HG03135 (cell line): Measurements from ENCODE around the gene KLHL2.

ENCODE experiments used
- ATAC-seq: cut with Tn5 transposase; IDR thresholded peaks from one replicate; pipeline ENCODE4 v1.9.1; 2021; ENCODE audit warnings: mild to moderate bottlenecking, moderate library complexity; ENCODE audit not compliant: unreplicated experiment

Gene KLHL2

DNA sequence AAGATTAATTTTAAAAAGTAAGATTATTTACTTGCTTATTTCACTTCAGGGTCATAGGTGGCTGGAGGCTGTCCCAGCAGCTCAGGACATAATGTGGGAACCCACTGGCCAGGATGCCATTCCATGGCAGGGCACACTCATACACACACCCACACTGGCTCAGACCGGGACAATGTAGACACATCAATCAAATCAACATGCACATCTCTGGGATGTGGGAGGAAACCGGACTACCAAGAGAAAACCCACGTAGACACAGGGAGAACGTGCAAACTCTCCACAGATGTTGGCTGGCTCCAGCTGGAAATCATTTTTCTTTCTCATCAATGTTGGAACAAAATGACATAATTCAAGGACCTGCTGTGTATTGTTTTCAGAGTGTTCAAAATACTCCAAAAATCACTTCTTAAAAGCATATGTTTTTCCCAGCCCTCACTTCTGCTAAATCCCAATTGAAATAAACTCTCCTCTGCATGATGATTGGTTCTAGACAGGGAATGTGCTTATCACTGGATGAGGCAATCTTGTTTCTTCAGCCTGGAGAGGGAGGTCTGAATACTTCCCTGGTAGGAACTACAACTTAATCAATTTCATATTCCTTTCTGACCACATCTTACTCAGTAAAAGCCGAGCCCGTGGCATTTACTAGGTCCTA is 152.8 kb downstream of the KLHL2 start:
- ATAC-seq: no peak

DNA sequence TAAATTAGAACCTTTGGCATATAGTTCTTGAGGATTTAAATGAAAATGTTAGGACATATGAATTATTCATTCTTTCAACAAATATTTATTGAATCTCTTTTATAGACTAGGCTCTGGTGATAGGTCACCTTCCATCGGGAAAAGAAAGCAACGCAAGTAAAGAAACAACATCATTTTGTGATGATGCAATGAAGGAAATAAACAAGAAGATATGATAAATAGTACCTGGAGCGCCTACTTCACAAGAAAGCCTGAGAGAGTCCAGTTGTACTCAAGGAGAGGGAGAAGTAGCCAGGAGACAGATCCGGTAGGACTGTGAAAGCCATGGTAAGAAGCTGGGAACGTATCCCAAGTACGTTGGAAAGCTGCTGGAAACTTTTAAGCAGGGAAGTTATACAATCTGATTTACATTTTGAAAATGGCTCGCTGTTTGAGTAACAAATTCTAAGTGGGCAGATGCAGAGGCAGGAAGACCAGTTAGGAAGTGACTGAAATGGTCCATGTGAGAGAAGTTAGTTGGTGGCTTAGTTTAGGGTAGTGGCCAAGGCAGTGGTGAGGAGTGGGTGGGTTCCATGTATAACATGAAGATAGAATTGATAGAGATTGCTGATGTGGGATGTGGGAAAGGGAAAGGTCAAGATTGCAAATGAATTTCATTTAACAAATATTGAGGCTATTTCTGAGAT is 153.8 kb downstream of the KLHL2 start:
- no peak for ATAC-seq

DNA sequence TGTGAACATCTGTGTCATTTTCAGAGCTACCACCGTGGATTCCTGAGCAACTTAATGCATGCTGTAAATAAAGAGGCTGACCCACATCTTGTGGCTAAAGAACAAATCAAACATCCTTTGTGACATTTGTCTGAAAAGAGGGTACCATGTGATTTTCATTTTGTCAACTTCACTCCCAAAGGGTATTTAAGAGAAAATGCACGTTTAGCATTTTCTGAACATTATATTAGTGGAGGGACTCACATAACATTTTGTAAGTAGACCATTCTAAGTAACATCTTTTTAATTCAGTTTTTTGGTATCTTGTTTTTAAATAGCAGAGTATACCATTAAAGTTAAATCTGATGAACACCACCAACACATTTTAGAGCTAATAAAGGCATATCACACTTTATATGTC is 154.4 kb downstream of the KLHL2 start:
- no peak for ATAC-seq

DNA sequence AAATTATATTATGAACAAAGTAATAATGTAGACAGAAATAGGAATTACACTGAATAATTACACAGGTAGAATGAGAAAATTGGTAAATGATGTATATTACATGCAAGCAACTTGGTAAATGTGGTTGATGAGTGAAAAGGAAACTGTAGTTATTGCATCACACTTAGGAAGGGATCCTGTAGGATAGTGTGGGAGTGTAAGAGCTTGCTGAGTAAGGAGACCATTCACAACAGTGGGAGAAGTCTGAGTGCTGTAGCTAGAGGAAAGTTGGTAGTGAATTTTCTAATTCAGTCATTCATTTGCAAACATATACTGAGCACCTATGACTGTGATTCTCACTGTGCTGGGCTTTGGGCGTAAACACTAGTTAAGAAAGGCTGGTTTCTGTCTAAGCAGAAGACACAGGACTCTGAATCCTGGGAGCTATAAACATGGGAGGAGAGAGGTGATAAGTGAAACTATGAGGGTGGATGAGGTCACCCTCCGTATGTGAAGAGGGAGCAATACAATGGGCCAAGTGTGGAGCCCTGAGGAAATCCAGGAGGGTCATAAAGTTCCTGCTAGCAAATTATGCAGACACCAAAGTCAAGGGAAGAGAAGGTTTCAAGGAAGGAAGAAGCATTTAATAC is 157.2 kb downstream of the KLHL2 start:
- no peak for ATAC-seq

DNA sequence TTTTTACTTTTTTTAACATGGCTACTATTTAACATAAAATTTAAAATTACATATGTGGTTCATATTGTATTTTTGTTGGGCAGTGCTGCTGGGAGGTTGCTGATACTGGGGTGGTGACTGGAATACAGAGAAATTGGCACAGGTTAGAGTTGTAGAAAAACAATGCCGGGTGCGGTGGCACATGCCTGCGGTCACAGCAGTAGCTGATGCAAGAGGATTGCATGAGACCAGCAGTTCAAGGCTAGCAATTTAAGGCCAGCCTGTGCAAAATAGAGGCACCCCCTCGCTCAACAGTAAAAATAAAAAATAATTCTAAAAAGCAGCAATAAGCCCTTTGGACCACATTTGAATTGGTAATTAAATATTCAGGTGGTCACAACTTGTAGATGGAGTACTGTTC is 159.7 kb downstream of the KLHL2 start:
- ATAC-seq: no peak

DNA sequence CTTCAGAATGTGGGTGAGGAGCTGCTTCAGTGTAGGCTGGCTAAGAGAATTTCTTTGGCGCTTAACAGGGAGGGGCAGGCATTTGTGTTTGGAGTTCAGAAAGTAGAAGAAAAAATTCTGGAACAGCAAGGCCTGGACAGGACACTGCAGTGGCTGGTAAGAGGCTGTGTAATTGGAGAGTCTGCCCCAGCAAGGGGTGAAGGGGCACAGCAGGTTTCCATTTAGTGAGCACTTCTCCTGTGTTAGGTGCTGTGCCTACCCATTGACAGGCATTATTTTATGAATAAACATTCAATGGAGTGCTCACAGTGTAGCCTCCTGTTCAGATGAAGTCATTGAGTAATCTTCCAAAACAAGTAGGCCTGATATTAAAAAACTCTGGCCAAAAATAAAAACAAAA is 160.8 kb downstream of the KLHL2 start:
- ATAC-seq: no peak

DNA sequence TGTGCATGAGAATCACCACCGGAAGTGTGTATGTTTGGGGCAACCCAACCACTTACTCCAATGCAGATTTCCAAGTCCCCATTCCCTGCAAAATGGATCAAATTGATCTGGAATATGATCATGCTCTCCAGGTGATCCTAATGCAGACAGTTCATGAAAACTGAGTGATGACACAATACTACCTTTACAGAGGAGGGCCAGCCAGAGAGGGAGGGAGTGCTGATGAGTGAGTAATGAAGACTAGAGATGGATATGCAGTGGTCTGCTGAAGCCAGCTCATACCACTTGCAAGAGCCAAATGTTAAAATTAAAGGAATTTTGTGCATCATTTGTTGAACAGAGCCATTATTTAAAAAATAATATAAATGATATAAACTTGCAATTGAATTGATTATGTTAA is 161.2 kb downstream of the KLHL2 start:
- ATAC-seq: no peak

DNA sequence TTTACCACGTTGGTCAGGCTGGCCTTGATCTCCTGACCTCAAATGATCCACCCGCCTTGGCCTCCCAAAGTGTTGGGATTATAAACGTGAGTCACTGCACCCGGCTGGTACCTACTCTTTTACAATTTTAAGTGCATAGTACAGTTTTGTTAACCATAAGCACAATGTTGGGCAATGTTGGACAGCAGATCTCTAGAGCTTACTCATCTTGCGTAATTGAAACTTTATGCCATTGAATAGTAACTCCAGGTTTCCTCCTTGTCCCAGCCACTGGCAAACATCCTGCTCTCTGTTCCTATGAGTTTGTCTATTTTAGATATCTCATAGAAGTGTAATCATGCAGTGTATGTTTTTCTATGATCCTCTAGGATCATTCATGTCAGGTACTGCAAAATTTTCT is 162.2 kb downstream of the KLHL2 start:
- ATAC-seq: no peak

DNA sequence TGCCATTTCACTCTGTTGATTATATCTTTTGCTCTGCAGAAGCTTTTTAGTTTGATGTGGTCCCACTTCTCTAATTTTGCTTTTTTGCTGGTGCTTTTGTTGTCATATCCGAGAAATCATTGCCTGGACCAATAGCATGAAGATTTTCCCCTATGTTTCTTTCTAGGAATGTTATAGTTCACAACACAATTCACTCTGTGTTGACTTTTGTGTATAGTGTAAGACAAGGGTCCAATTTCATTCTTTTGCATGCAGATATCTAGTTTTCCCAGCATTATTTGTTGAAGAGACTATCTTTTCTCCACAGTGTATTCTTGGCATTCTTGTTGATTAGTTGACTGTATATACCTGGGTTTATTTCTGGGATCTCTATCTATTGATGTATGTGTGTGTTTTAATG is 163.2 kb downstream of the KLHL2 start:
- no peak for ATAC-seq
